ENCODE measurements around the gene ST6GALNAC4. TPM values are rescaled to one million over a fixed set of nuclear protein-coding genes. Genes with fewer than 3 reads are reported as not detected.

Gene ST6GALNAC4
- total RNA-seq, 1 experiment from 2014 or later: 15.4 TPM

DNA sequence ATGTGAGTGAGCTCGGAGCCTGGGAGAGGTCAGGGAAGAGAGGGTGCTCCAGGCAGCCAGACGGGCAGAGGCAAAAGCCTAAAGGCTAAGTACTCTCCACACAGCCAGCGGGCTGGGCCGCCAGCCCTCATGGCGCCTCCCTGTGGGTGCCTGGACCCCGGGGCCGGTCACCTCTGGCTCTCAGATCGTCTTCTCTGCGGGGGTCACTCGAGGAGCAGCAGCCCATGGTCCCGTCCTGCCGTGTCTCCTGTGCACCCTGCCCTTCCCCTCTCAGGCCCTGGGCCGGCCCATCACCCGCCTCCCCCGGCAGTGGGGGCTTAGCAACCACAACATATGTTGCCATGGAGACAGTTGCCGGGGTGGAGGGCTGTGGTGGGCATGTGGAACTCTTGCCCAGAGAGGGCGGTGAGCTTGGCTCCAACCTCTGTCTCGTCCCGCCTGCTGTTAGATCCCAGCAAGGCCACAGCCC lies 43.6 kb downstream of the ST6GALNAC4 start:
- H3K9me3 ChIP-seq (ENCODE audit: control insufficient read depth, low read depth, low read length): no peaks in the 10 kb centered on the region
- Mint-ChIP-seq H3K27ac (no peak overlapping the region), H3K4me1 (peaks cover 6 to 17% of the 10 kb centered on the region in 2 experiments; a peak in 3 of 4 replicates), H3K36me3 (ENCODE audit: insufficient read depth in 1 of 3, low read depth in 3 of 3) (peaks cover 0 to 8% (median 0%) of the 10 kb centered on the region in 3 experiments; a peak in 4 of 7 replicates), H3K4me3 (no peak overlapping the region), H3K27me3 (ENCODE audit: low read depth) (no peaks in the 10 kb centered on the region), H3K9me3 (no peaks in the 10 kb centered on the region)
- no peak overlapping the region for H3T11ph ChIP-seq (ENCODE audit: low read length)
- H3K4ac ChIP-seq (ENCODE audit: low read depth, low read length): no peak overlapping the region
- no peak overlapping the region for H4K91ac ChIP-seq (ENCODE audit: insufficient read length, low read depth, low read length)
- no peaks in the 10 kb centered on the region for H3K79me2 ChIP-seq (ENCODE audit: insufficient read depth, low read length)
- H3K9ac ChIP-seq (ENCODE audit: extremely low read depth, insufficient read length, low read length): no peak overlapping the region
- H4K5ac ChIP-seq (ENCODE audit: insufficient read length, low read depth, low read length): no peak overlapping the region
- no peaks in the 10 kb centered on the region for H4K20me1 ChIP-seq (ENCODE audit: control insufficient read depth, insufficient read depth, insufficient read length)
- no peak overlapping the region for H2BK5ac ChIP-seq (ENCODE audit: insufficient read length, low read length)
- H2AFZ ChIP-seq (ENCODE audit: low read length): no peak overlapping the region
- H2BK15ac ChIP-seq (ENCODE audit: low read depth, low read length): no peak overlapping the region
- no peak overlapping the region for H2BK20ac ChIP-seq (ENCODE audit: low read depth, low read length, poor library complexity, severe bottlenecking)
- peaks cover 12% of the 10 kb centered on the region for H3K23me2 ChIP-seq (ENCODE audit: insufficient read length, low read depth, low read length, poor library complexity, severe bottlenecking)
- H3K56ac ChIP-seq (ENCODE audit: insufficient read length, low read depth, low read length): no peak overlapping the region
- no peak overlapping the region for H3K23ac ChIP-seq (ENCODE audit: insufficient read length, low read depth, low read length)
- WGBS (ENCODE audit: extremely low coverage, insufficient read length, low lambda C conversion rate): no CpG with 5 or more reads among the region's 19 CpGs
- H2BK120ac ChIP-seq (ENCODE audit: low read depth, low read length, poor library complexity, severe bottlenecking): no peak overlapping the region
- TF ChIP-seq, protein P1, sequence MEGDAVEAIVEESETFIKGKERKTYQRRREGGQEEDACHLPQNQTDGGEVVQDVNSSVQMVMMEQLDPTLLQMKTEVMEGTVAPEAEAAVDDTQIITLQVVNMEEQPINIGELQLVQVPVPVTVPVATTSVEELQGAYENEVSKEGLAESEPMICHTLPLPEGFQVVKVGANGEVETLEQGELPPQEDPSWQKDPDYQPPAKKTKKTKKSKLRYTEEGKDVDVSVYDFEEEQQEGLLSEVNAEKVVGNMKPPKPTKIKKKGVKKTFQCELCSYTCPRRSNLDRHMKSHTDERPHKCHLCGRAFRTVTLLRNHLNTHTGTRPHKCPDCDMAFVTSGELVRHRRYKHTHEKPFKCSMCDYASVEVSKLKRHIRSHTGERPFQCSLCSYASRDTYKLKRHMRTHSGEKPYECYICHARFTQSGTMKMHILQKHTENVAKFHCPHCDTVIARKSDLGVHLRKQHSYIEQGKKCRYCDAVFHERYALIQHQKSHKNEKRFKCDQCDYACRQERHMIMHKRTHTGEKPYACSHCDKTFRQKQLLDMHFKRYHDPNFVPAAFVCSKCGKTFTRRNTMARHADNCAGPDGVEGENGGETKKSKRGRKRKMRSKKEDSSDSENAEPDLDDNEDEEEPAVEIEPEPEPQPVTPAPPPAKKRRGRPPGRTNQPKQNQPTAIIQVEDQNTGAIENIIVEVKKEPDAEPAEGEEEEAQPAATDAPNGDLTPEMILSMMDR (conservative IDR thresholded peaks at IDR 0.05): no peak
- H3K14ac ChIP-seq (ENCODE audit: insufficient read depth, low read length): no peak overlapping the region
- no peak overlapping the region for H4K8ac ChIP-seq (replicated peaks; ENCODE audit: insufficient read length, low read depth, low read length)
- H2BK12ac ChIP-seq (ENCODE audit: insufficient read length, low read depth, low read length): no peak overlapping the region
- H2AK5ac ChIP-seq (ENCODE audit: insufficient read length, low read length): no peak overlapping the region
- no peak overlapping the region for H3K4me2 ChIP-seq (ENCODE audit: insufficient read depth, insufficient read length, low read length)
- no peak overlapping the region for H3K27ac ChIP-seq (ENCODE audit: insufficient read length, low read depth, low read length)
- H3K79me1 ChIP-seq (ENCODE audit: insufficient read depth, low read depth, low read length, poor library complexity, severe bottlenecking): no peaks in the 10 kb centered on the region
- no peaks in the 10 kb centered on the region for H3K4me1 ChIP-seq (ENCODE audit: insufficient read depth, low read length)
- no peaks in the 10 kb centered on the region for H3K27me3 ChIP-seq (ENCODE audit: insufficient read depth, low read length)
- no peak overlapping the region for H3K18ac ChIP-seq (ENCODE audit: insufficient read length, low read depth, low read length)
- DNase-seq: no peak

All from H9 (cell line).